Measurements from ENCODE around the gene CTDSP2.

DNA sequence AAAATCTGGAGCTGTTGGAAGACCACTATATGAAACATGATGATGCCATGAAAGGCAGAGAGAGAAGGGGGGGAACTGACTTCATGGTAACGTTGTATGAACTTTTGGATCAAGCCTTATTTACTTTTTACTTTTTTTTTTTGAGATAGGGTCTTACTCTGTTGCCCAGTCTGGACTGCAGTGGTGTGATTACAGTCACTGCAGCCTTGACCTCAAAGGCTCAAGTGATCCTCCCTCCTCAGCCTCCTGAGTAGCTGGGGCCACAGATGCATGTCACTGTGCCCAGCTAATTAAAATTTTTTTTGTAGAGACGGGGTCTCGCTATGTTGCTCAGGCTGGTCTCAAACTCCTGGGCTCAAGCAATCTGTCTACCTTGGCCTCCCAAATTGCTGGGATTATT is 31.3 kb upstream of the CTDSP2 start:
- TF ChIP-seq, protein P1, sequence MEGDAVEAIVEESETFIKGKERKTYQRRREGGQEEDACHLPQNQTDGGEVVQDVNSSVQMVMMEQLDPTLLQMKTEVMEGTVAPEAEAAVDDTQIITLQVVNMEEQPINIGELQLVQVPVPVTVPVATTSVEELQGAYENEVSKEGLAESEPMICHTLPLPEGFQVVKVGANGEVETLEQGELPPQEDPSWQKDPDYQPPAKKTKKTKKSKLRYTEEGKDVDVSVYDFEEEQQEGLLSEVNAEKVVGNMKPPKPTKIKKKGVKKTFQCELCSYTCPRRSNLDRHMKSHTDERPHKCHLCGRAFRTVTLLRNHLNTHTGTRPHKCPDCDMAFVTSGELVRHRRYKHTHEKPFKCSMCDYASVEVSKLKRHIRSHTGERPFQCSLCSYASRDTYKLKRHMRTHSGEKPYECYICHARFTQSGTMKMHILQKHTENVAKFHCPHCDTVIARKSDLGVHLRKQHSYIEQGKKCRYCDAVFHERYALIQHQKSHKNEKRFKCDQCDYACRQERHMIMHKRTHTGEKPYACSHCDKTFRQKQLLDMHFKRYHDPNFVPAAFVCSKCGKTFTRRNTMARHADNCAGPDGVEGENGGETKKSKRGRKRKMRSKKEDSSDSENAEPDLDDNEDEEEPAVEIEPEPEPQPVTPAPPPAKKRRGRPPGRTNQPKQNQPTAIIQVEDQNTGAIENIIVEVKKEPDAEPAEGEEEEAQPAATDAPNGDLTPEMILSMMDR (IDR thresholded peaks at IDR 0.05): no peak
- no peak for TF ChIP-seq POLR2A (IDR thresholded peaks at IDR 0.05)
